GM19463 (cell line): ENCODE measurements around the gene LCN1.

Experiments used
- ATAC-seq: cut with Tn5 transposase; IDR thresholded peaks from one replicate; pipeline ENCODE4 v1.9.1; 2021; ENCODE audit warnings: mild to moderate bottlenecking, moderate library complexity; ENCODE audit not compliant: unreplicated experiment

LCN1 gene

GRCh38 chr9:135488013-135488330, 33.3 kb upstream of the LCN1 start:
- no peak for ATAC-seq

- ATAC-seq, result no peak
These were observed 32.7 kb upstream of the LCN1 start for GRCh38 chr9:135488527-135488926.

DNA sequence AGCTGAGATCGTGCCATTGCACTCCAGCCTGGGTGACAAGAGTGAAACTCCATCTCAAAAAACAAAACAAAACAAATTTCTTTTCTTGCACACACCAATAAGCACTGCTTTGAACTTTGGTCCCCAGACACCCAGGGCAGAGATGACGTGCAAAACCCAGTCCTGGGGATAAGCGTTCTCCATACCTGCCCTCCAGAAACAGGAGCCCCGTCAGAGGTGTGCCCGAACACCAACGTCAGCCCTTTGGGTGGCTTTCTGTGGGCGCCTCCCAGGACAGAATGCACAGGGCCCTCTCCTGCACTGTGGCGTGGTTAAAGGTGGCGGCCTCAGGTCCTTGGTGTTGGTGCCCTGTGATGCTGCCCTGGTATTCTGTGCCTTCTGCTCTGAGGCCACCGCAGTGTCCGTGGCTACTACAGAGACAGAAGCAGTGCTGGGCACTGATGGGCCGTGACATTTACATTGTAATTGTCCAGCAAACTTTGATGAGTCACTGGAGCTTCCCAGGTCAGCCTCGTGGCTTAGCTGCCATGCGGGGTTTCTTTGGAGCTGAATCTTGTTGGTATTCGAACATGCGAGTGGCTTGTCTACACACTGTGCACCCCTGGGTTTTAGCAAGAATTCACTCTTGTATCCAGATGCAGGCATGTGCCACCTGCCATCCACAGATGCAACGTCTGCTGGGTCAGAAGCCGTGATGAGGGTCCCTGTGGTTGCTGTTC, 31.9 kb upstream of the LCN1 start:
- ATAC-seq, result no peak

DNA sequence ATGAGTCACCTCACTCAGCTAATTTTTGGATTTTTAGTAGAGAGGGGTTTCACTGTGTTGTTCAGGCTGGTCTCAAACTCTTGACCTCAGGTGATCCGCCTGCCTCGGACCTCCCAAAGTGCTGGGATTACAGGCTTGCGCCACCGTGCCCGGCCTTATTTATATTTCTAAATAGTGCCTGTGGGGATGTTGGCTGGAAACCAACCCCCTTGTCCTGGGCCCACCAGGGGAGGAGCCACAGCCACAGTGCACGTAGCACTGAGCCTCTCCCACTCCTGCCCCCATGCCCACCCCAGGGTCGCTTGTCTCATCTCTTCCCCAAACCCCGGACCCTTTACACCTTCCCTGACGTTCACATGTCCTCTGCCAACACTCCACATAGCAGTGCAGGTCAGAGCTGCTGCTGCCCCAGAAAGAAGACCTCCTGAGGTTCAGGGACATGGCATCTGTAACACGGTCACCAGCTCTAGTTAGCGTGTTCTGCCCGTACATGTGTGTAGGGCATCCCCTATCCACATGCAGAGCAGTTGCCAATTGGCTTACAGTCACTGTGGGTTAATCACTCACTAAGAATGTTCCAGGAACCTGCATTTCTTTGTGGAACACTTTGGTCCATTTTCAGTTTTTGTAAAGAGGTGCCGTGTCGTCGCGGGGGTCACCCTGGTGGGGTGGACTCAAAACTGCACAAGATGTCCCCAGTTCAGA, 30.9 kb upstream of the LCN1 start:
- no peak for ATAC-seq

- no peak for ATAC-seq
These were observed 30.2 kb upstream of the LCN1 start for GRCh38 chr9:135490980-135491464.

- ATAC-seq, result no peak
These were observed 29.5 kb upstream of the LCN1 start for GRCh38 chr9:135491764-135492163.

DNA sequence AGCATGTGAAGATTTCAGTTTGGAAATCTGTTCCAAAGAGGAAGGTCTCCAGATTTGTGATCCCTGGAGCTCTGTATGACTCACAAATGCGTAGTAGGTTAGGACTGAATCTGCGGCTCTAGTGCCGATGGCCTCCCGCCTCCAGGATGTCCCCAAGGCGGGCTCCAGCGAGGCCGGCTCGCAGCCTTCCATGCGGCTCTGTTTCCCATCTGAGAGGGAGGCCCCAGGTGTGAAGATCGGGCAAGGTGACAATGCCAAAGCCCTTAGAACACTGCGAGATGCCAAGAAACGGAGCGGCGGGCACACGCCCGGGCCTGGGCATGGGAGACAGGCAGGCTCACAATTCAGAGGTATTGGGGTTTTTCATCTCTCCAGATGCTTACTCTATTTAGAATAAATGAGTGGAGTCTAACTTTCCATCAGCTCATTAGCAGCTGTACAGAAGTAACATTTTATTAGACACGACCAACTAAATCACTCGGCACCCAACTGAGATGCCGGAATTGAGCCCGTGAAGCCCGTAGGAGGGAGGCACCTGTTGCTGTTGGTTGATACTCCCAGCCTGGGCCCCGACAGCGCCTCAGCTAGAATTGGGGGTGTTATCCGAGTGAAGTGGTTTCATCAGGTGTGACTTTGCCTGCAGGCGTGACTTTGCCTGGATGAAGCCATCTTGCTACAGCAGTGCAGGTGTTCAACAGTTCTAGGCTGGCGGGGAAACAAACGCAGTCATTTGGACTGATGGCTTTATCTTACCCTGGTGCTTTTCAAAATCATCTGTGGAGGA, 28.2 kb upstream of the LCN1 start:
- no peak for ATAC-seq

- ATAC-seq, result no peak
These were observed 26.3 kb upstream of the LCN1 start for GRCh38 chr9:135494791-135495559.

DNA sequence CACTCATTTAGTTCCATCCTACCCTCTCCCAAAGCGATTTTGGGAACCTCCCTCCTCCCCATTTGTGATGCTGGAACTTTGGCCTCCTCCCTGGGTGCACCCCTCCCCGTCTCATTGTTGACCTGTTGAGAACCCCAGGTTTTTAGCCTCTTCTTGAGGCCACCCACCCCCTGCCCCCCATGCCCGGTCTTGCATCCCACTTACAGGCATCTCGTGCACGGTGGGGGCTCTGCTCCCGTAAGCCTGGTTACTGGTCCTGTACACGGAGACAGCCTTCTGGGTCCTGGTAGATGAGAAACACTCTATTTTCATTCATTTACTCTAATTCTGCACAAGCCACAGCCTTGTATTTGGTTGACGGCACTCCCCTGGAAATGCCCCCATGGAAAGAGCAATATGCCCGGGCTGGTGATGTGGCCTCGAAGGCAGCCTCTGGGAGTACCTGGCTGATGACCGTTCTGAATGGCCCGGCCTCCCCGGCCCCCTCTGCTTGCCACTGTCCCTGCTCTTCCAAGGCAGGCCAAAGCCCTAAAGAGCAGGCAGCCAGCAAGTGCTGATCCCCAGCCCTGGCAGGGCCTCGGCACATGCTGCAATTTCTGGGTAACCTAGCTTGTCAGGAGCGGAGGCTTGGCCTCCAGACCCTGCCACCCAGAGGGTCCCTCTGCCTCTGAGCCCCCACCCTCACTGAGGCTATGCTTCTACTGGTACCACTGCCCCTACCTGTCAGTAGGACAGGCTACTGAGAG, 22.7 kb upstream of the LCN1 start:
- no peak for ATAC-seq

- peak; percentile 45 for ATAC-seq
These were observed 21.7 kb upstream of the LCN1 start for GRCh38 chr9:135499326-135500070.

GRCh38 chr9:135500071-135500524, 21.1 kb upstream of the LCN1 start:
- peak; percentile 7 for ATAC-seq

DNA sequence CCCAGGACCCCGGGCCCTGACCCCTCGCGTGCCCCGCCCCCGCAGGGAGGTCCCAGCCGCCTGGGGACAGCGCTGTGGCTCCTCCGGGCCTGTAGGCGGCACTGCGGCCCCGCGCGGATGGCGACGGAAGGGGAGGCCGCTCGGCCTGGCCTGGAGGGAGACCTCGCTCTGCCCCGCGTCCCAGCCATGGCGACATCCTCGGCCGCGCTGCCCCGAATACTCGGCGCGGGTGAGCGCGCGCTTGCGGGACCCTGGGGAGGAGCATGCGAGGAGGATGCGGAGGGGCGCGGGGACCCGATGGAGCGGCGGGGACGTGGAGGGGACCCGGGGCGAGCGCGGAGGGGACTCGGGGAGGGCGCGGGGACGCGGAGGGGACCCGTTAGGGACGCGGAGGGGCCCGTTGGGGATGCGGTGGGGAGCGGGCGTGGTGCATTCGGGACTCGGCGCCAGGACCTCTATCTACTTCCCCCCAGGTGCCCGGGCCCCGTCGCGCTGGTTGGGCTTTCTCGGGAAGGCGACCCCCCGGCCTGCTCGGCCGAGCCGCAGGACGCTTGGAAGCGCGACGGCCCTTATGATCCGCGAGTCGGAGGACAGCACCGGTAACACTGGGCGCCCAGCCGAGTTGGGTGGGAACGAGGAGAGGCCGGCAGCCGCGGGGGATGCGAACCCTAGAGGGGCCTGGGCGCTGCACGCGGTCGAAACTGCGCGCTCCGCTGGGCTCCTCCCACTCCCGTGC, 20.5 kb upstream of the LCN1 start, which contains the start of gene MRPS2:
Gene MRPS2 (plus strand): TSS at position 158 of the 736 bp plus-strand sequence. CDS start 29 bp downstream, at position 187.
- ATAC-seq, result peak; percentile 84

- no peak for ATAC-seq
These were observed 19.7 kb upstream of the LCN1 start for GRCh38 chr9:135501261-135502167.

- ATAC-seq, result no peak
These were observed 18.9 kb upstream of the LCN1 start for GRCh38 chr9:135502168-135502872.

DNA sequence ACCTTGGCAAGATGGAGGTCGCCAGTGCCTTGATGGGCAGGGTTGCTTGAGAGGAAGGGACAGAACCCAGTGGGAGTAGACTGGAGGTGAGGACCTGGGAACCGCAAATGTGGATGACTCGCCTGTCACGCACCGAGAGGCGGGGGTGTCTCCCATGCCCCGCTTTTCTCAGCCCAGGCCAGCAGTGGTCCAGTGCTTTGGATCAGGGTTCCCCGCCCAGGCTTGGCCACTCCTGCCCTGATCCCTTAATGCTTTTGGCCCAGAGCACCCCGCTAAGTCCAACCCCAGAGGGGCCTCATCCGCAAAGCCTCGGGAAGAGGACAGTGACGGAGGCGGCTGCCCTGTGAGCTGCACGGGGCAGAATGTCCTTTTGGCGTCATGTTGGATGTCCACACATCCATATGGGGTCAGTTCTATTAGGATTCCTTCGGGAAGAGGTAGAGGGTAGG, 18.3 kb upstream of the LCN1 start:
- no peak for ATAC-seq

DNA sequence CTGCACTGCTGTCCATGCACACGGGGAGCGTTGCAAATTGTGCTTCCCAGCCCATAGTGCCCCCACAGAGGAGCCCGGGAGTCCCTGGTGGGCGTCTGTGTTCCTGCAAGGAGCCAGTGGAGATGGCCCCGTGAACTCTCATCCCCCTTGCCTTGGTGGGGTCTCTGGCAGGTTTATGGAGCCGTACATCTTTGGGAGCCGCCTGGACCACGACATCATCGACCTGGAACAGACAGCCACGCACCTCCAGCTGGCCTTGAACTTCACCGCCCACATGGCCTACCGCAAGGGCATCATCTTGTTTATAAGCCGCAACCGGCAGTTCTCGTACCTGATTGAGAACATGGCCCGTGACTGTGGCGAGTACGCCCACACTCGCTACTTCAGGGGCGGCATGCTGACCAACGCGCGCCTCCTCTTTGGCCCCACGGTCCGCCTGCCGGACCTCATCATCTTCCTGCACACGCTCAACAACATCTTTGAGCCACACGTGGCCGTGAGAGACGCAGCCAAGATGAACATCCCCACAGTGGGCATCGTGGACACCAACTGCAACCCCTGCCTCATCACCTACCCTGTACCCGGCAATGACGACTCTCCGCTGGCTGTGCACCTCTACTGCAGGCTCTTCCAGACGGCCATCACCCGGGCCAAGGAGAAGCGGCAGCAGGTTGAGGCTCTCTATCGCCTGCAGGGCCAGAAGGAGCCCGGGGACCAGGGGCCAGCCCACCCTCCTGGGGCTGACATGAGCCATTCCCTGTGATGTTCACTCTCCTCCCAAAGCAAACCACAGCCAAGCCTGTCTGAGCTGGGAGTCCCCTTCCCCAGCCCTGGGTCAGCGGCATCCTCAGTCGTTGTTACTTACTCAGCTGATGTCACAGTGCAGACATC, 17.6 kb upstream of the LCN1 start:
- no peak for ATAC-seq
